Measurements from ENCODE around the gene S100A14. TPM values are rescaled to one million over a fixed set of nuclear protein-coding genes. Genes with fewer than 3 reads are reported as not detected.

Gene S100A14
- total RNA-seq, 6 experiments from 2014 or later: 0.54 TPM; not detected in 5

- TF ChIP-seq CTCF (IDR thresholded peaks at IDR 0.05): no peak
- Mint-ChIP-seq H3K4me3 (no peak overlapping the region), H3K4me1 (ENCODE audit: low read depth) (peaks cover 15% of the 10 kb centered on the region), H3K27me3 (ENCODE audit: insufficient read depth) (peaks cover 4% of the 10 kb centered on the region; the same call in 1 of the 2 replicates), H3K9me3 (no peaks in the 10 kb centered on the region), H3K36me3 (ENCODE audit: low read depth) (peaks cover 24% of the 10 kb centered on the region), H3K27ac (no peak overlapping the region)
- DNase-seq: no peak
Observed at GRCh38 chr1:153649863-153650235, 33.7 kb upstream of the S100A14 start.

GRCh38 chr1:153649137-153649862 is 33.2 kb upstream of the S100A14 start:
- H3K4me1 Mint-ChIP-seq (ENCODE audit: low read depth): peaks cover 15% of the 10 kb centered on the region
- H3K9me3 Mint-ChIP-seq: no peaks in the 10 kb centered on the region
- H3K4me3 Mint-ChIP-seq: no peak overlapping the region
- no peak for TF ChIP-seq CTCF (IDR thresholded peaks at IDR 0.05)
- H3K36me3 Mint-ChIP-seq (ENCODE audit: low read depth): peaks cover 29% of the 10 kb centered on the region
- peaks cover 4% of the 10 kb centered on the region; the same call in 1 of the 2 replicates for H3K27me3 Mint-ChIP-seq (ENCODE audit: insufficient read depth)
- DNase-seq: no peak
- H3K27ac Mint-ChIP-seq: no peak overlapping the region

GRCh38 chr1:153648000-153648643 is 32.0 kb upstream of the S100A14 start:
- Mint-ChIP-seq H3K27me3 (ENCODE audit: insufficient read depth) (peaks cover 4% of the 10 kb centered on the region; the same call in 1 of the 2 replicates), H3K4me3 (no peak overlapping the region), H3K9me3 (no peaks in the 10 kb centered on the region), H3K4me1 (ENCODE audit: low read depth) (peaks cover 13% of the 10 kb centered on the region), H3K27ac (peak overlapping the region; percentile 45; the same call in 1 of the 2 replicates), H3K36me3 (ENCODE audit: low read depth) (peaks cover 41% of the 10 kb centered on the region)
- no peak for DNase-seq
- TF ChIP-seq CTCF (IDR thresholded peaks at IDR 0.05): no peak

GRCh38 chr1:153647346-153647714 is 31.2 kb upstream of the S100A14 start:
- H3K4me1 Mint-ChIP-seq (ENCODE audit: low read depth): peaks cover 5% of the 10 kb centered on the region; the same call in 1 of the 2 replicates
- DNase-seq: no peak
- H3K9me3 Mint-ChIP-seq: no peaks in the 10 kb centered on the region
- H3K4me3 Mint-ChIP-seq: no peak overlapping the region
- H3K27me3 Mint-ChIP-seq (ENCODE audit: insufficient read depth): peaks cover 4% of the 10 kb centered on the region; the same call in 1 of the 2 replicates
- no peak overlapping the region for H3K27ac Mint-ChIP-seq
- H3K36me3 Mint-ChIP-seq (ENCODE audit: low read depth): peaks cover 45% of the 10 kb centered on the region
- TF ChIP-seq CTCF (IDR thresholded peaks at IDR 0.05): no peak

GRCh38 chr1:153646672-153647345 is 30.7 kb upstream of the S100A14 start:
- H3K27ac Mint-ChIP-seq: no peak overlapping the region

More at GRCh38 chr1:153646672-153647345, 30.7 kb upstream of the S100A14 start:
- H3K9me3 Mint-ChIP-seq: no peaks in the 10 kb centered on the region
- H3K36me3 Mint-ChIP-seq (ENCODE audit: low read depth): peaks cover 49% of the 10 kb centered on the region
- 0 out of 2 replicates have a peak, but pooled peaks cover 5% of the 10 kb centered on the region for H3K4me1 Mint-ChIP-seq (ENCODE audit: low read depth)
- H3K27me3 Mint-ChIP-seq (ENCODE audit: insufficient read depth): peaks cover 4% of the 10 kb centered on the region; the same call in 1 of the 2 replicates
- no peak for DNase-seq
- no peak overlapping the region for H3K4me3 Mint-ChIP-seq
- no peak for TF ChIP-seq CTCF (IDR thresholded peaks at IDR 0.05)

Measured in HFFc6 (cell line).